DMS153 treated with DMSO at 0.1 percent for 48 hours (cell line): ENCODE data around the gene CPLANE2.
"Not testable (repeated sequence)": the region's sequence is repeated elsewhere in the genome, so short reads cannot be mapped to it uniquely, and the experiment has no call there.

Source experiments
- DNase-seq: peaks from one replicate; lab custom pipeline; 2025; ENCODE audit not compliant: unreplicated experiment; lab: John Stamatoyannopoulos, UW

Gene CPLANE2

GRCh38 chr1:16249596-16250241, 12.7 kb upstream of the CPLANE2 start:
- DNase-seq, result no peak

DNA sequence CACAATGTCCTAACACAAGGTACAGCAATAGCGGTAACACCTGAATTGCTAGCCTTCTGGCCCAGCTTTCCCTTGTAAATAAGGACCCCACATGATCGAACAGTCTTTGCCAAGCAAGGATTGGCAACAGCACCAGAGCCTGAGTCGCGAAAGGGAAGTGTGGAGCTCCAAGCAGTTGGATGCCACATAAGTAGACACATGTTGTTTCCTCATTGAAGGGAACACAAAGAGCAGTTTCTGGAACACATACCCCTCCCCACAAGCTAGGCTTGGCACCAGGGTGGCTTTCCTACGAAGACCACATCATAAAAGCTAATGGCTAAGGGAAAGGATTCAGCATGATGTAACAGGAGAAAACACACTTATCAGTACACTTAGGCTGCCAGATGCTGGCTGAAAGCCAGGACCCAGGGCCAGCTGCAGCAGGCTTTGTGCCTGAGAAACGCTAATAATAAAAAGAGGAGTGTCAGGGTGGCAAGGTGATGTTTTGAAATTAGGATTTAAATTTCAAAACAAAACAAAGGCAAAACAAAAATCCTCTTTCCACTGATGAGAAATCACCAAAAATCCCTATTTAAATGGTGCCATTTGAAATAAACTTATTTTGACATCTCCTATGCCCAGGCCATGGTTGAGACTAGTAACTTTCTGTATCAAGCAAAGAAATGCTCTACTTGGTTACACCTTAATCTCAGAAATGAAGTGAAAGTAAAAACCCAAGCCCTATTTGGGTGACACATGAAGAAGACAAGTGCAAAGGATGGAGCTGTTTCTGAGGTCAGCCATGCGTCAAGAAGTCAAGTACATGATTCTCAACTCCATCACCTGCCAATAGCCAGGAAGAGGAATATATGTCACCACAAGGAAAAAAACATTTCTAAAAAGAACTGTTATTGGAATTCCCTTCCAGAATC, 11.9 kb upstream of the CPLANE2 start:
- DNase-seq, result peak; percentile 97

GRCh38 chr1:16248007-16248436, 11.0 kb upstream of the CPLANE2 start:
- DNase-seq, result no peak

DNA sequence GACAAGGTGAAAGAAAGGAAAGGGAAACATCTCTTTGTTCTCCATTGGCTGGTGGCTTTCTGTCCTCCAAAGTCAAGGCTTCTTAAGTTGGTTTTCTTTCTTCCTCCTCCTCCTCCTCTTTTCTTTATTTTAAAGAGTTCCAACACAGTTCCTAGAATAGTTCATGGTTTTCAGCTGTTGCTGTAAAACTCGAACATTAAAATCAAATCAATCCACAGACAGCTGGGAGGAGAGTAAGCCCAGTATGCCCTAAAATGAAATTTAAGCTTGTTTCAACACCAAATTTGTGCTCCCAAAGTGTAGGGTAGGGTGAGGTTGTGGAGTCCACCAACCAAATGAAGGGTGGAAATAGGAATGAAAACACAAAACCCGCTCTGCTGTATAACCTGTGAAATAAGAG, 10.5 kb upstream of the CPLANE2 start:
- no peak for DNase-seq

DNA sequence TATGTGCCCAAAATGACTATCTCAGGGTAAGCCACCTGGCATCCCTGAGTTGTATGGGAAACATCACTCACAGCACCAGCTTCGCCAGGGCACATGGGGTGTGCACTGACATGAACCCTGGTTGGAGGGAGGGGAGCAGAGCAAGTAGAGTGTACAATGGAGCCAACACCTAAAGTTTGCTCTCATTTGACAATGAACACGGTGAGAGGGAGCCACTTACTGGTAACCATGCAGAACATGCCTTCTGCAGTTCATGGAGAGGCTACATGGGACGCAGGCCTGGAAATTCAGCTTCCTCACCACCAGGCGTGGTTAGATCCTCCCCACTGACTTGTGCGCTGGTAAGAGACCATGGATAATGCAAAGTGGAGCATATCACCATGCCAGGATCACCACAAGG, 10.0 kb upstream of the CPLANE2 start:
- no peak for DNase-seq

DNA sequence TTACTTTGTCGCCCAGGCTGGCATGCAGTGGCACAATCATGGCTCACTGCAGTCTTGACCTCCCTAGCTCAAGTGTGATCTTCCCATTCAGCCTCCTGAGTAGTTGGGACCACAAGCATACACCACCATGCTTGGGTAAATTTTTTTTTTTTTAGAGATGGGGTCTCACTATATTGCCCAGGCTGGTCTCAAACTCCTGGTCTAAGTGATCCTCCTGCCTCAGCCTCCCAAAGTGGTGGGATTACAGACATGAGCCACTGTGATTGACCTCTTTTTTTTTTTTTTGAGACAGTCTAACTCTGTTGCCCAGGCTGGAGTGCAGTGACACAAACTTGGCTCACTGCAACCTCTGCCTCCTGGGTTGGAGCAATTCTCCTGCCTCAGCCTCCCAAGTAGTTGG, 9.3 kb upstream of the CPLANE2 start:
- not testable (repeated sequence) for DNase-seq

GRCh38 chr1:16245476-16246196, 8.7 kb upstream of the CPLANE2 start:
- no peak for DNase-seq

DNA sequence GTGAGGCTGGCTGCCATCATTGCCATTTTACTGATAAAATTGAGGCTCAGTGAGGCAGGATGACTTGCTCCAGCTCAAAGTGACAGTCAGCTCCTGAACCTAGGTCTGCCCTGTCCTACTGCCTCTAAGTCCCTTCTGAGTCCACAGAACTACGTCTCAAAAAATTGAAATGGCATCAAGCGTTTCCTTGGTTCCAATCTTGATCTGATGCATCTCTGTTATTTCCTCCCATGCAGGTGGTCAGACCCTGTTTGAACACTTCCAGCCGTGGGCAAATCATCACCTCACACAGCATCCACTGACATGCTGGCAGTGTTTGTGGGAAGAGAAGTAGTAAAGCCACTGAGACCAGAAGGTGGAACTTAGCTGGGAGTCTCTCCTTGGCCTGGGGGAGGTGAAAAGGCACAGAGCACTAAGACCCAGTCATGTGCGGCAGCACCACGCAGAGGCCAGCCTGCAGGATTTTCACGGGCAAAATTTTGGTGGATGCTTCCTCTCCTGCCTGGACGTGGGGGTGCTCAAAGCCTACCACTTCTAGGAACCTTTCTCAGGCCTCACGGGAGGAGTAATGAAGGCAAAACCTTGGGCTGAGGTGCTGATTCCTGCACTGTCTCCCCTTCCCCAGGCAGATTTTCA, 7.8 kb upstream of the CPLANE2 start:
- no peak for DNase-seq

GRCh38 chr1:16243936-16244649, 7.1 kb upstream of the CPLANE2 start:
- DNase-seq, result peak; percentile 49

DNA sequence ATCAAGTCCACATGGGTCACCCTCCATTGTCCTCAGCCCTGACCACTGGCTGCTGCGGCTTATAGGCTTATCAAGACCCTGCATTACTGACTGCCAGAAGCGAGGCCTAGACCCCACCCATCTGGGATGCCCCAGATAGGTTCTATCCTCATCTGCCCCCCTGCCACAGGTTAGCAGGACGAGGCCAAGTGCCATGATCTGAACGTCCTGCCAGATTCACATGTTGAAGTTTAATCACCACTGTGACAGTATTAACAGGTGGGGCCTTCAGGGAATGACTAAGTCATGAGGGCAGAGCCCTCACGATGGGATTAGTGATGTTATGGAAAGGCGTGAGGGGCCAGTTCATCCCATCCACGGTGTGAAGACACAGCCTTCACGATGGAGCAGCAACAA, 6.2 kb upstream of the CPLANE2 start:
- DNase-seq, result no peak

GRCh38 chr1:16242556-16243214, 5.7 kb upstream of the CPLANE2 start:
- DNase-seq, result no peak

GRCh38 chr1:16241221-16241708, 4.3 kb upstream of the CPLANE2 start:
- DNase-seq, result no peak

DNA sequence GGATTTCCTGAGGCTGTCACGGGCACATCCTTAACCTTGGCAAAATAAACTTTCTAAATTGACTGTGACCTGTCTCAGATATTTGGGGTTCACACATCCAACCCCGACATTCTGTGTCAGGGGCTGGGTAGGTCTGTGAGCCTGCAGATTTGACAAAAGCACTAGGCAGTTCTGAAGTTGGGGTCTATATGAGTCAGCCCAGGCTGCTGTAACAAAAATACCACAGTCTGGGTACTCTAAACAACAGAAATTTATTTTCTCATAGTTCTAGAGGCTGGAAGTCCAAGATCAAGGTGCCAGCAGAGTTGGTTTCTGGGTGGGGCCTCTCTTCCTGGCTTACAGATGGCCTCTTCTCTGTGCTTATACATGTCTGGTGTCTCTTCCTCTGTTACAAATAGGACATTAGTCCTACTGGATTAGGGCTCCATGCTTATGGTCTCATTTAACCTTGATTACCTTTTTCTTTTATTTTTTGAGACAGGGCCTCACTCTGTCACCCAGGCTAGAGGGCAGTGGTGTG, 3.0 kb upstream of the CPLANE2 start:
- DNase-seq, result no peak

GRCh38 chr1:16237343-16237830, 404 bp upstream of the CPLANE2 start:
- no peak for DNase-seq

GRCh38 chr1:16235944-16236510, 956 bp downstream of the CPLANE2 start:
- no peak for DNase-seq

DNA sequence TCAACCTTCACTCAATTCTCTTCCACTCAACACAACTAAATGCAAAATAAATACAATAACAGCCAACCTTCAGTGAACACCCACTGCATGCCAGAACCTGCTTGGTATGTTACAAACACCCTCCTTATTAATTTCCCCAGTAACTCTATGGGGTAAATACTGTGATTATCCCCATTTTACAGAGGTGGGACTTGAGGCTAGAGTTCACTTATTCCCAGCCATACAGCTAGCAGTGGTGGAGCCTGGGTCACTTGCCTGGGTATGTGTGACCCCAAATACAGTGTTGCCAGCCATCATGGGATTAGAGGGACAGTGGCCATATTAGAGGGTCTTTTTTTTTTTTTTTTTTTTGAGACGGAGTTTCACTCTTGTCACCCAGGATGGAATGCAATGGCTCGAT, 1.6 kb downstream of the CPLANE2 start:
- no peak for DNase-seq

DNA sequence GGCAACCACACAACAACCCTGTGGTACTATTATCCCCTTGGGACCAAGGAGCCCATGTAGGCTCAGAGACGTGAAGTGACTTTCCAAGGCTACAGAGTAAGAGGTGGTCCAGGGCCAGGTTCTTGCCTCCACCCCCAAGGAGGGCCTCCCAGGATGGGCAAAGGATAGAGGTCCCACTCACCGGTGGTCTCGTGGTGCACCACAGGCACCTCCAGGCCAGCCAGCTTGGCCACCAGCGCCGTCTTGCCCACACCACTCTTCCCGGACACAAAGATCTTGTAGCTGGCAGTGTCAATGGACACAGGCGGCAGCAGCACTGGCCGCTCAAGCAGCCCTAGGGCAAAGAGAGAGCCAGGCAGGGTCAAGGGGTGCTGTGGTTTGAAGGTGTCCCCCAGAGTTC, 3.6 kb downstream of the CPLANE2 start:
- no peak for DNase-seq

- no peak for DNase-seq
These were observed 4.7 kb downstream of the CPLANE2 start for GRCh38 chr1:16232316-16232710.
